ENCODE data around the gene DESI2. TPM values are rescaled to one million over a fixed set of nuclear protein-coding genes. Genes with fewer than 3 reads are reported as not detected.

The DESI2 gene
- total RNA-seq, 2 experiments from 2014 or later = 40.6 to 57.5 TPM

DNA sequence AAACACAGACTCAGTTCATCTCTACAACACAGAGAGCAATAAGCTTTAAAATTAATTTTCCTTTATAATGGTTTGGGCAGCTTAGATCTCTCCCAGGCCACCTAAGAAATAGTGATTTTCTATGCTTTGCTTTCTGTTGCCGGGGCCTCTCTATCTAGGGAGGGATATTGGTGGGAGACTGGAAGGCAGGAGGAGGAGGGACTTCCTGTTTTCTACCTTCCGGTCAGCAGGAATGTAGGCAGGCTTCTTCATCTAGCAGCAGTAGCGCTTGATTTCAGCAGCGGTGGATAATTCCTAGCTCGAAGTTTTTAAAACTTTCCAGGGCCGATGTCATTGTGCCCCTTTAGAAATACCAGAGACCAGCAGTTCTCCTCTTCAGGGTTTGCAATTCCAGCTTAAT lies 5.1 kb upstream of the DESI2 start:
- Histone ChIP-seq H3K4me1 (ENCODE audit: insufficient read depth, low read length, poor library complexity, severe bottlenecking) (peaks cover 7% of the 10 kb centered on the region), H3K27ac (ENCODE audit: low read depth, low read length, poor library complexity, severe bottlenecking) (no peak overlapping the region), H4K20me1 (ENCODE audit: insufficient read depth, low read length) (no peaks in the 10 kb centered on the region), H3K36me3 (ENCODE audit: insufficient read depth, low read length) (no peaks in the 10 kb centered on the region), H2AFZ (ENCODE audit: low read length) (no peak overlapping the region), H3K79me2 (ENCODE audit: insufficient read depth, low read depth, low read length) (no peaks in the 10 kb centered on the region), H3K4me3 (ENCODE audit: low read depth, low read length, poor library complexity, severe bottlenecking) (no peak overlapping the region), H3K9me3 (ENCODE audit: low read length) (no peaks in the 10 kb centered on the region), H3K9me2 (ENCODE audit: insufficient read depth, low read length) (no peaks in the 10 kb centered on the region), H3K4me2 (ENCODE audit: low read length) (no peak overlapping the region)
- no peak for TF ChIP-seq EZH2phosphoT487 (IDR thresholded peaks at IDR 0.05; ENCODE audit: borderline replicate concordance, low read depth, low read length)
- TF ChIP-seq, protein P1, sequence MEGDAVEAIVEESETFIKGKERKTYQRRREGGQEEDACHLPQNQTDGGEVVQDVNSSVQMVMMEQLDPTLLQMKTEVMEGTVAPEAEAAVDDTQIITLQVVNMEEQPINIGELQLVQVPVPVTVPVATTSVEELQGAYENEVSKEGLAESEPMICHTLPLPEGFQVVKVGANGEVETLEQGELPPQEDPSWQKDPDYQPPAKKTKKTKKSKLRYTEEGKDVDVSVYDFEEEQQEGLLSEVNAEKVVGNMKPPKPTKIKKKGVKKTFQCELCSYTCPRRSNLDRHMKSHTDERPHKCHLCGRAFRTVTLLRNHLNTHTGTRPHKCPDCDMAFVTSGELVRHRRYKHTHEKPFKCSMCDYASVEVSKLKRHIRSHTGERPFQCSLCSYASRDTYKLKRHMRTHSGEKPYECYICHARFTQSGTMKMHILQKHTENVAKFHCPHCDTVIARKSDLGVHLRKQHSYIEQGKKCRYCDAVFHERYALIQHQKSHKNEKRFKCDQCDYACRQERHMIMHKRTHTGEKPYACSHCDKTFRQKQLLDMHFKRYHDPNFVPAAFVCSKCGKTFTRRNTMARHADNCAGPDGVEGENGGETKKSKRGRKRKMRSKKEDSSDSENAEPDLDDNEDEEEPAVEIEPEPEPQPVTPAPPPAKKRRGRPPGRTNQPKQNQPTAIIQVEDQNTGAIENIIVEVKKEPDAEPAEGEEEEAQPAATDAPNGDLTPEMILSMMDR (conservative IDR thresholded peaks at IDR 0.05; ENCODE audit: low read length) = no peak
- intact Hi-C loops (cut with micrococcal nuclease; ENCODE audit: unreplicated experiment) = no loop called here
- ChIA-PET POLR2A (interaction anchor here (0.7 to 1.2 kb wide), 4 partner anchors 11 to 82 kb away, joined by 3 to 4 read pairs (median 3); no protein-coding TSS in a partner anchor), CTCF (ENCODE audit: unreplicated experiment) (no interaction called here)
- DNase-seq (ENCODE audit: low spot score) = no peak
- no TSS peak for BruUV-seq (replicated peaks)

DNA sequence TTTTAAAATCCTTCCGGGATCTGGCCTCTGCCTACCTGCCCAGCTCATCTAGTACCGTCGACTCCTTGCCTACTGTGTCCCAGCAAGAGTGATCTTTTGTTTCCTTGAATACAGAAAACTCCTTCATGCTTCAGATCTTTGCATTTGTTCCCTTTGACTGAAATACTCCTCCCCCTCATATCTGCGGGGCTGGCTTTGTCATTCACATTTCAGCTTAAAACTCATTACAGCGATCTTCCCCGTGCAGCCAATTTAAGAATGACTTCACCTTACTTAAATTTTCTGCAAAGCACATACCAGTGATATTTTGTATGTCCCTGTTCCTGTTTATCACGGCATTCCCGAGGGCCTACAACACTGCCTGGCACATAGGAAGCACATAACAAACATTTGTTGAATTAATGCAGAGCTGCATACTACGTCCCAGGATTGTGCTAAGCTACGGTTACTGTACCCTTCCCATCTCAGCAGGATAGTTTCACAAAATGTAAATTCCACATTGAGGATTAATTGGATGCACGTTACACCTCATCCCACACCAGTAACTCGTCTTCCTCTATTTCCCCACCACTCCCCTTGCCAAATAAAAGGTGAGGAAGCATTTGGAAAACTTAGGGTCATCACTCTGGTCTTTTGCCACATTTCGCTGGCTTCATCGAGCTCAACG lies 837 bp upstream of the DESI2 start:
- TF ChIP-seq, protein P1 (conservative IDR thresholded peaks at IDR 0.05; ENCODE audit: low read length) = no peak
- no peak for TF ChIP-seq EZH2phosphoT487 (IDR thresholded peaks at IDR 0.05; ENCODE audit: borderline replicate concordance, low read depth, low read length)
- no peaks in the 10 kb centered on the region for H3K9me2 ChIP-seq (ENCODE audit: insufficient read depth, low read length)
- peaks cover 20% of the 10 kb centered on the region; the same call in 1 of the 2 replicates for H4K20me1 ChIP-seq (ENCODE audit: insufficient read depth, low read length)
- DNase-seq (ENCODE audit: low spot score) = no peak
- H3K79me2 ChIP-seq (ENCODE audit: insufficient read depth, low read depth, low read length) = peaks cover 38% of the 10 kb centered on the region
- ChIA-PET CTCF (ENCODE audit: unreplicated experiment) (interaction anchor here (0.8 kb wide), 1 partner anchor 9 kb away, joined by 3 read pairs; no protein-coding TSS in a partner anchor), POLR2A (interaction anchor here (0.7 to 1.4 kb wide), 9 partner anchors 13 to 504 kb away, joined by 3 to 16 read pairs (median 3); no protein-coding TSS in a partner anchor)
- peaks cover 16% of the 10 kb centered on the region for H3K36me3 ChIP-seq (ENCODE audit: insufficient read depth, low read length)
- intact Hi-C loops (cut with micrococcal nuclease; ENCODE audit: unreplicated experiment) = loop anchor here (1.0 to 5.0 kb wide), 6 partner anchors 145 to 605 kb away; no protein-coding TSS in a partner anchor
- peak overlapping the region; percentile 84 for H3K4me2 ChIP-seq (ENCODE audit: low read length)
- H3K27ac ChIP-seq (ENCODE audit: low read depth, low read length, poor library complexity, severe bottlenecking) = peak overlapping the region; percentile 81
- no TSS peak for BruUV-seq (replicated peaks)
- H3K9me3 ChIP-seq (ENCODE audit: low read length) = peaks cover 2% of the 10 kb centered on the region; the same call in 1 of the 2 replicates
- H3K4me1 ChIP-seq (ENCODE audit: insufficient read depth, low read length, poor library complexity, severe bottlenecking) = peaks cover 21% of the 10 kb centered on the region
- peak overlapping the region; percentile 82 for H3K4me3 ChIP-seq (ENCODE audit: low read depth, low read length, poor library complexity, severe bottlenecking)
- H2AFZ ChIP-seq (ENCODE audit: low read length) = peak overlapping the region; percentile 98
